ENCODE measurements around the gene CREB3L2.

GRCh38 chr7:137865764-137866163, 136.1 kb downstream of the CREB3L2 start:
- TF ChIP-seq EP300 (IDR thresholded peaks at IDR 0.05; ENCODE audit: borderline replicate concordance in 1 of 2, low read depth in 1 of 2, low read length in 1 of 2) (no peak), RCOR1 (IDR thresholded peaks at IDR 0.05; ENCODE audit: low read length) (no peak), CTCF (IDR thresholded peaks at IDR 0.05) (no peak)

Measured in SK-N-SH (cell line).